ENCODE data around the gene PRR11.
"Not testable (repeated sequence)": the region's sequence is repeated elsewhere in the genome, so short reads cannot be mapped to it uniquely, and the experiment has no call there.

Gene PRR11

DNA sequence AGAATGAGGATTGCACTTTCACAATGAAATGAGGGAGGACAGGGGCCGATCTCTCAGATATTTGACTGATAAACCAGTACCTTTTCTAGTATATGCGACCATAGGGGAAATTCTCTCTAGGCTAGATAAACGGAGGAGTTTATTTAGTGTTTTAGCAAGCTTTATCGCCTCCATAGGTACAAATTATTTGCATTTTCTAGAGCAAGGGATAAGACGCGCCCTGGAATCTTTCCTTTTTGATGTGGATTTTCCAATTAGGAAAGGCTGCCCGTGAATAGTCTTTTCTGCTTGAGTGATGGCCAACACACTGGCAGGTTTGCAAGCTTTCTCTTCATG lies 64.4 kb downstream of the PRR11 start:
- no peak for DNase-seq (ENCODE audit: low read depth)

DNA sequence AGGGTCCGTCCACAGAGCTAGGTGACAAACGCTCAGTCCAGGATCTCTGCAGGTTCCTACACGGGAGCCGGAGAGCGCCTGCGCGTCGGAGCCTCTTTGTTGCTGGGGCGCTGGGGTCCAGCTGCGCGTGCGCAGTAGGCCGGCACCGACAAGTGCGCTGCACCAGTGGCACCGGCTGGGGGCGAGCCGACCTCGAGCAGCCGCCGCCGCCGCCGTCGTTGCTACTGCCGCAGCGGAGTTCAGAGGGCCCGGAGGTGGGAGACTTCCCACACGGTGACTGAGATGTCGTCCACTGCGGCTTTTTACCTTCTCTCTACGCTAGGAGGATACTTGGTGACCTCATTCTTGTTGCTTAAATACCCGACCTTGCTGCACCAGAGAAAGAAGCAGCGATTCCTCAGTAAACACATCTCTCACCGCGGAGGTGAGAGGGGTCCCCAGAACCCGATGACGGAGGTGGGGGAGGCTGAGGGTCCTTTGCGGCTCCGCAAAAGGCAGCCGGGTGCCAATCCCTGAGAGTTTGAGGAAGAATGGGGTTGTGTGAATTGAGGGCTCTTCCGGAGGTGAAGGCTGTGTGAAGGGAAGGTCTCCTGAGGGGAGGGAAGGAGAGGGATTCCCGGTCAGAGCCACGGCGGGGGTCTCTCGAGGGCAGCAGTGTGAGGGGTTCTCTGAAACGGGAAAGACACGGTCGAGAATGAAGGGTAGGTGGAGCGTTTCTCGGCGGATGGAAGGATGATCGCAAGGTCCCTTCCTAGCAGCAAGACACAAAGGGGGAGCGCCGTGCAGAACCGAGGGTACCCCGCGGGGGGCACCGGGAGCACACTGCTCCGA lies 65.0 kb downstream of the PRR11 start, which contains the start of gene GDPD1:
Gene GDPD1, plus strand, starts transcription at position 184 of the 831 bp plus-strand sequence. Its CDS starts 99 bp downstream, at position 283.
- DNase-seq (ENCODE audit: low read depth) = peak; percentile 69

DNA sequence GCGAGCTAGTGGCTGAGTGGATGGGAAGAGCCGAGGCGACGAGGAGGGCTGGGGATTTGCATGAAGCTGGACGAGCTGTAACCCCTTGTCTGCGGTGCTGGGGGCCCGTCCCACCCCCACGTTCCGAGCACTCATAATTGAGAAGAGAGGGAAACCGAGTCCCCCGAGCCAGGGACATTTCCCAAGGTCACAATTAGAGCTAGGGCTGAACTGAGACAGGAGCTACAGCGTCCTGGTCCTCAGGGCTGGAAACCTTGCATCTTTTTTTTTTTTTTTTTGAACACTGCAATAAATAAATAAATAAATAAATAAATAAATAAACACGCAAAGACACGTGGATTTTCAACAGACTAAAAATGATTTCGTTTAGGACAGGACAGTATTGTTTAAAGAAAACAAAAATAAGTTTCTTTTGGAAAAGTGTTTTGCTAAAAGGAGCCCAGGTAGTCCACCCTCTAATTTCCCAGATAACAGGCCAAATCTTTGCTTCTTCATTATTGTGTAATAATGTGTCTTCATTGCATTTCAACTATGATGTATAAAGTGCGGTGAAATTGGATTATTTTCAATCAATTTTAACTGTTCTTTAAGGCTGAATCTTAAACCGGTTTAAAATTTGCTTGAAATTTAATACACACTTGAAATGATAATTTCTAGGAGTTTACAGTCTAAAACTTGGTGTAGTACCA lies 65.8 kb downstream of the PRR11 start:
- no peak for DNase-seq (ENCODE audit: low read depth)

DNA sequence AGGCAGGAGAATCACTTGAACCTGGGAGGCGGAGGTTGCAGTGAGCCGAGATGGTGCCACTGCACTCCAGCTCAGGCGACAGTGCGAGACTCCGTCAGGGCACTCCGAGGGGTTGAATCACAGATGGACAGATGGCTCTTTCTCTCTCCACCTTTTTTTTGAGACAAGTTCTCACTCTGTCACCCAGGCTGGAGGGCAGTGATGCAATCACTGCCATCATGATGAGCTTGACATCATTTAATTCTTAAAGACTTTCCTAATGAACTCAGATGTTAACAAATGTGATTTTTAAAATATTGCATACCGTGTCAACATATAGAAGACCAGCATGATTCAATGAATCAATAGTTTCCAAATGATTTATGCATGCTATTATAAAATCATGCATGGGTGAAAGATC lies 68.3 kb downstream of the PRR11 start:
- DNase-seq (ENCODE audit: low read depth) = no peak

DNA sequence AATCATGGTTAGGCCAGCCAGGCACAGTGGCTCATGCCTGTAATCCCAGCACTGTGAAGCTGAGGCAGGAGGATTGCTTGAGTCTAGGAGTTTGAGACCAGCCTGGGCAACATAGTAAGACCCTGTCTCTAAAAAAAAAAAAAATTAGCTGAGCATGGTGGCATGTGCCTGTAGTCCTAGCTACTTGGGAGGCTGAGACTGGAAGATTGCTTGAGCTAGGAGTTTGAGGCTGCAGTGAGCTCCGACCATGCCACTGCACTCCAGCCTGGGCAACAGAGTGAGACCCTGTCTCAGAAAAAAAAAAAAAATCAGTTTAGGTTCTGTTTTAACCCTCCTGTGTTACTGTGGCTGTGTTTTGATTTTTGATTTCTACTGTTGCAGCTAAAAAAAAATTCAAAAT lies 73.0 kb downstream of the PRR11 start:
- DNase-seq (ENCODE audit: low read depth) = not testable (repeated sequence)

DNA sequence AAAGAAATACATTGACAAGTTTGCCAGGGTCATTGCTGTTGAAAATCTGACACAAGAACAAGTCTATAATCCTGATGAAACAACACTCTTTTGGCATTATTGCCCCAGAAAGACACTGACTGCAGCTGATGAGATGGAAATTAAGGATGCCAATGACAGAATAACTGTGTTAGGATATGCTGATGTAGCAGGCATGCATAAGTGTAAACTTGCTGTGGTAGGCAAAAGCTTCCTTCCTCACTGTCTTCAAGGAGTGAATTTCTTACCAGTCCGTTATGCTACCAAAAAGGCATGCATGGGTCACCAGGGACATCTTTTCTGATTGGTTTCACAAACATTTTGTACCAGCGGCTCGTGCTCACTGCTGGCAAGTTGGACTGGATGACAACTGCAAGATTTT lies 75.2 kb downstream of the PRR11 start:
- no peak for DNase-seq (ENCODE audit: low read depth)

DNA sequence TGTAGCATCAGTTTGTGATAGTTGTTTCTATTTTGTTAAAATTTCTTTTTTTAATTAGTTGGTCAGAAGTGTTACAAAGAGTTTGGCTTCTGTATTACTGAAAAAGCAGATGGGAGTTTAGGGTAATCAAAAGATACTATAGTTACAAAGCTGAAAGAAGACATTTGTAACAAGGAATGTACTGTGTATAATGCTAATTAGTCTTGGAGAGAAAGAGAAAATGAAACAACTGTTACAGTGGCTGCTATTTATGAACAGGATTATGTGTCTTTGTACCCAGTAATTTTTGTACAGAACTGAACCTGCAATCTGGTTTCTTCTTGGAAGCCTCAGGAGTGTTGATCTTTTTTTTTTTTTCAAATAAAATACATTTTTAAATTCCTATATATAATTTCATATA lies 79.1 kb downstream of the PRR11 start:
- DNase-seq (ENCODE audit: low read depth) = no peak

DNA sequence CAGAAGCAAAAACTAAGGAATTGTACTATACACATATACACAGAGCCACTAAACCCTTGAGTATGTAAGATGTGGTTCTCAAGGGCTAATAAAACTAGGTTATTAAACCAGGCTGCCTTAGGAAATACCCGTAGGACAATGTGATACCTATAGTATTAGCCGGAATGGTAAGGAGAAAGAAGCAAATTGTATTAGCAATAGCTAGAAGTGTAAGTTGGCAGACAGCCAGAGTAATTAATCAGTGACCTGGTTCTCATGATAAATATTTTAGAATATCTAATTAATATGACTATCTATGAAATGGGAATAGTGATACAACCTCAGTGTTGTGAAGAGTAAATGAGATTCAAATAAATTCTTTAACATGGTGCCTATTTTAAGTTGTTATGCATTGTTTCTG lies 83.4 kb downstream of the PRR11 start:
- no peak for DNase-seq (ENCODE audit: low read depth)

DNA sequence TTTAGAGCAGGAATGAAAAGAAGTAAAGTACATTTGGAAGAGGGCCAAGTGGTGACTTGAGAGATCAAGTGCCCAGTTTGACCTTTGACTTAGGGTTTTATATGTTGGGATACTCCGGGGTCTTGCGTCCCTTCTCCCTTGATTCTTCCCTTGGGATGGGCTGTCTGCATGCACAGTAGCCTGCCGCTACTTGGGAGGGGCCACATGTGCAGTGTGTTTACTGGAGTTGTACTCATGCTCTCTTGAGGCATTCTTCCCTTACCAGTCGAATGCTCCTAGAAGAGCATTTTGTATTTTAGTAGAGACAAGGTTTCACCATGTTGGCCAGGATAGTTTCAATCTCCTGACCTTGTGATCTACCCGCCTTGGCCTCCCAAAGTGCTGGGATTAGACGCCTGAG lies 88.5 kb downstream of the PRR11 start:
- no peak for DNase-seq (ENCODE audit: low read depth)
